Natural killer cell (primary cell): ENCODE measurements around the gene TMEM158. TPM values are rescaled to one million over a fixed set of nuclear protein-coding genes. Genes with fewer than 3 reads are reported as not detected.

Experiments used
- total RNA-seq, 4 donors: library from RNA; stranded (reverse); fragments of 120-200 nt in 1 of 4; gene quantifications; one replicate each; pipeline versions ENCODE4 v1.2.3 to v1.2.4, GENCODE V29; 2013 to 2022

TMEM158 gene
- total RNA-seq, 3 donors from 2014 or later (not counting 1 experiment from before 2014, with no cell fraction given): 0.40 to 0.47 TPM; not detected in 1

Other genes starting within 250 kb of the TMEM158 start
- gene CLEC3B, start 200.0 kb downstream of the TMEM158 start, total RNA-seq: 1 to 10 TPM in 2 of 3 donors, under 1 TPM in 1; 0.87 to 1.5 (median 1.1) TPM
- under 1 TPM; 0.38 to 0.61 (median 0.48) TPM for gene CDCP1, start 79.9 kb downstream of the TMEM158 start, total RNA-seq
- 10 to 100 TPM; 16.1 to 26.0 (median 18.4) TPM for gene LARS2, start 162.3 kb upstream of the TMEM158 start, total RNA-seq